M059J (cell line): ENCODE results near the gene GRIP1. TPM values are rescaled to one million over a fixed set of nuclear protein-coding genes. Genes with fewer than 3 reads are reported as not detected.
"Not testable (repeated sequence)": the region's sequence is repeated elsewhere in the genome, so short reads cannot be mapped to it uniquely, and the experiment has no call there.

Source experiments
- DNase-seq: peaks from one replicate; pipeline ENCODE4 v3.0.0-alpha.2; 2012; ENCODE audit warnings: low read depth
- total RNA-seq: library from RNA; depleted of rRNA; stranded (reverse); fragments of >200 nt; shearing (Covaris generic); gene quantifications from 2 replicates; pipeline ENCODE4 v1.2.3, GENCODE V29; 2014

GRIP1 gene
- total RNA-seq, 1 experiment from 2014 or later, result 2.9 TPM

DNA sequence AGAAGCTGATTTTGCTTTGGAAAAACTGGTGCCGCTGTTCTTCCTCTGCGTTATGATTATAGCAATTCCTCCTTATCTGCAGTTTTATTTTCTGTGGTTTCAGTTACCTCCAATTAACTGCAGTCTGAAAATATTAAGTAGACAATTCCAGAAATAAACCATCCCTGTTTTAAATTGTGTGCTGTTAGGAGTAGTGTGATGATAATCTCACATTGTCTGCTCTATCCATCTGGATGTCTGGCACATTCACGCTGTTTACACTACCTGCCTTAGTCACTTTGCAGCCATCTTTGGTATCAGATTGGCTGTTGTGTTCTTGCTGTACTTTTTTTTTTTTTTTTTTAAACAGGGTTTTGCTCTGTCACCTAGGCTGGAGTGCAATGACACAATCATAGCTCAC lies 141.0 kb downstream of the GRIP1 start:
- no peak for DNase-seq

DNA sequence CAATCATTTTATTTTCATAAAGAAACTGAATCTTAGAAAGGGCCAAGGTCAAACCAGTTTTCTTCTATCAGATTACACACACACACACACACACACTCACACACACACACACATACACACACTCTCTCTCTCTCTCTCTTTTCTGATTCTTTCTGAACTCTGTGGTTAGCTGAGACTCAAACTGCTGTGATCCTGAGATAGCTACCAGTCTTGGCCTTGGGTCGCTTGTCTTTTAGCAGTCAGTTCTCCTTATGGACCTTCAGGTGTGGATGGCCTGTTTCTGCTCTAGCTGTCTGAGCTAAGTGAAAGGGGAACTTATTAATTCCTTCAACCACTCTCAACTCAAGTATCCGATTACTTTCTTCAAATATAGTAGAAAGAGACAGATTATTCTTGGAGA lies 145.1 kb downstream of the GRIP1 start:
- no peak for DNase-seq

DNA sequence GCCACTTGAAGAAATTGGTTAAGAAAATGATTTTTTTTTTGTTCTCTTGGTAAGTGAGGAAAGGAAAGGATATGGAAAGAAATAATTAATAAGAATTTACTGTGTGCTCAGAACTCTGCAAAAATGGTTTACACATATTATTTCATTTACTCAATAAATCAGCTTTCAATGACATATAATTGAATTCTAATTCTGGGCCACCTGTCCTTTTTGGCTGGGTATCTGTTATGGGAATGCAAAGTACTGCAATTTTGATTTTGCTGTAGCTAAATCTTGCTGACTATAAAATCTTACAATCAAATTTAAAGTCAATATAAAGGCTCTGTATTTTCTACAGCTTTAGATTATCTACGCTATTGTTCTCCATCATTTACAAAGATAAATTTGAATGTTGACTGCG lies 147.1 kb downstream of the GRIP1 start:
- DNase-seq, result no peak

DNA sequence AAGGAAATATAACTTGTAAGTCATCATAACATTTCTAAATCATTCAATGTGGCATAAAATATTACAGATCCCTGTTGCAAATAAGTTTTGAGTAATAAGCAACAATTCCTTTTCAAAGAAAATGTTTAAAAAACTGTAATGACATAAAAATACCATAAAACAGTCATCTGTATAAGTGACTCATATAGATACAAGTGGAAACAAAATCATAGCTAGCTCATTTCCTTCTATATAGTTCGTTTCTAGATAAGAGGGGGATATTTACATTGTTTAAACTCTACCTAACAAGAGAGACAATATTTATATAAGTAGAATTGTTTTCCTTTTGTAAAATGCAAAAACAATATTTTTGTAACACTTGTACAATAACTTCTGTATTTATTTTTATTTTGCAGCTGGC lies 148.9 kb downstream of the GRIP1 start:
- no peak for DNase-seq

DNA sequence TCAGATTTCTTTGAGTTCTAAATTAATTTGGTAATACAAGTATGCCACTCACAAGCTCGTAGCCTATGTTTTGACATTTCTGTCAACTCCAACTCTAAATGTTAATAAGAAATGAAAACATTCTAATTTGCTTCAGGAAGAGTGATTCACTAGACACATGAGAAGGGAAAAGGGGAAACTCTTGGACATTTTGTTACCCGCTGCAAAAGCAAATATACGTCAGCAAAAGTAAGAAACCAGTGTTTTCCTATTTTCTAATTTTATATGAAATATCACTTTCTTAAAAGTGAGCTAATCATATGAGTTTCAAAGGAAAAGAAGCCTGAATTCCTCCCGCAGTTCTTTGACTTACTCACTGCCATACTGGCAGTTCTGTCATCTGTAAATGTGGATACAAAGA lies 162.3 kb downstream of the GRIP1 start:
- DNase-seq, result no peak

DNA sequence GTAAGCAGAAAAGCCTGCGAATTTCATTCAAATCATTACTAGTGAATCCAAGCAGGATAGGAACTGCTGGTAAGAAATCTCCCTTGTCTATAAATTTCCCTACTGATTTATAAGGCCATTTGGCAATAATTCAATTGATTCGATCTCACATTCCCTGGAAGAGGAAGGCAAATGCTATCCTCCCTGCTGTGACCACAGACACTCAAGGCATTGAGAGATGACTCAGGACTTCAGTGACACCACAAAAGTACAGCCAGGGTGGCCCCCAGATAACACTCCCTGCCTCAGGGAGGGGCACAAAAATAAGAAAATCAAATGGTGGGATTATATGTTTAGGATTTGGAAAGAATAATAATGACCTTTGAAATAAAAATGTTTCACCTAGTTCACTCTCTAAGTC lies 162.7 kb downstream of the GRIP1 start:
- DNase-seq, result peak; percentile 19

DNA sequence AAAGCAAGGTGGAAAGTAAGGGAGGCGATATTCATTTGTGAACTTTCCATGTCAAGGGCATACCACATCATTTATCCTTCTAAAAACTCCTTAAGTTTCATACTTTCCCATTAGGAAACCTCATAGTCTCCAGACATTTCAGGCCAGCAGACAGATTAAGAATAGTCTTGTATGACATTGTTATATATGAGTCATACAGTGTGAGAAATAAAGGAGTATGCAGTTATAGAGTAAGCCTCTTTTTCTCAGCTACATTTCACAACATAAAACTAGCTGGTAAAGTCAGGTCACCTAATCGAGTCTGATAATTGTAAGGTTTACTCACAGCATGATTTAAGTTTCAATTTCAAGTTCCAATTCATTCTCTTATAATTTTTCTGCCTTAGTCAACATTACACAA lies 164.3 kb downstream of the GRIP1 start:
- DNase-seq, result peak; percentile 21

DNA sequence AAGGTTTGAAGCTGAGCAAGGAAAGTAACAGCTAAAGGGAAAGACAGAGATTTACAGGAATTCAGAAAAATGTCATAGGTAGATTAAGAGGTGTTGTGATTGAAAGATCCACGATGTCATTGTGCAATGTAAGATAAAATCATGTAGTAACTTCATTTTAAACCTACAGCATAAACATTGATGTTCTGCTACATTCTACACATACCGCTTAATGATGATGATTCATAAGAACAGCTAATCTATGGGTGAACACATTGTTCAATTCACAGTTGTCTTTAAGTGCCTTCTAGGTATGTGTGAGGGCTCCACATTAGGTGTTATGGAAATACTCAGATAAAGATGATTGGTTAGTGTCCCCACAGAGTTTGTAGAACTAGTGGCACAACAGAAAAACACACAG lies 170.9 kb downstream of the GRIP1 start:
- no peak for DNase-seq

DNA sequence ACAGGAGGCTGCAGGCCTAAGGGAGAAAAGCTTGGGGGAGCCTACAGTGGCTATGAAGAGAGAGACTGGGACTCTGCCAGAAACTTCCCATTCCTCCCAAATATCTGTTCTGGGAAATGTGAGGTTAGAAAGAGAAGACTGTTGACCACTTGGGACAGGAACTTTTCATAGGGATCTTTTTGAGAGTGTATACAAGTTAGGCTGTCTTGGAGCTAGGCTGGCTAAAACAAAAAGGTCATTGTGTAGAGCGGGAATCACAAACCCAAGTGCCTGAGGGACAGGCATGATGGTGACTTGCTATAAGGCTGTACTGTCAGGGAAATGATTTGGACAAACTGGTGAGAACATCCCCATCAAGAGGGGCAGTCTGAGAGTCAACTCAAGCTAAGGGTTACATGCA lies 175.1 kb downstream of the GRIP1 start:
- DNase-seq, result no peak

DNA sequence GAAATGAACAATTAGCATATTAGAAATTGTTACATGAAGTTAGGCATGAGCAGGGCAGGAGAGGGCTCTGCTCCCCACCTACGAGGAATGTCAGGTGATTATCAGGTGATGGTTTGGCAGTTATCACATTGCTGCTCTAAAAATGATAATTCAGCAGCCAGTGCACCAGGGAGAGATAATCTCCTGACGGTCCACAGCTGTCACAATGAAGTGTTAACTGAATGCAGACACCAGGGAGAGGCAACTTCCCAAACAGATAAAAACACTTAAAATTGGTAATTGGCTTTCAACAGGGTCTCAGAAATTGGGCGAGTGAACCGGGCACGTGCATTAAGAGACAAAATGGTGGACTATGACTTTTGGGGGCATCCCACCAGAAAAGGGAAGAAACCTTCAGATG lies 176.0 kb downstream of the GRIP1 start:
- DNase-seq, result no peak

DNA sequence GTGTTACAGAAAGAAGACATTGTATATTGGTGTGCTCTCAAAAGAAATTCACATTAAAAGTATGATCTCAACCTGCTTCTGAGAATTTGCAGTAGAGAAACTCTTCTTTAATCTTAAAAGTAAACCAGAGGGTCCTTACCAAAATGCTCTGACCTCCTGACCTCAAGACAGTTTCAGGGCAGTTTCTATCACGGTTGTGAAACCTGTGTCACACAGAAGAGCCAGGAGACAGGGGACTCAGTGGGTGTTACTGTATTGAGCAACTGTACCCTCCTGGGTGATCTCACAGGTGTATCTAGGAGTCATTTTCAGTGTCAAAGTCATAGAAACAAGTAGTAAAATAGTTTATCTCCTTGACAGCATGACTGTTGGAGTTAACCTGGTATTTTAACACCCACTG lies 178.0 kb downstream of the GRIP1 start:
- no peak for DNase-seq

DNA sequence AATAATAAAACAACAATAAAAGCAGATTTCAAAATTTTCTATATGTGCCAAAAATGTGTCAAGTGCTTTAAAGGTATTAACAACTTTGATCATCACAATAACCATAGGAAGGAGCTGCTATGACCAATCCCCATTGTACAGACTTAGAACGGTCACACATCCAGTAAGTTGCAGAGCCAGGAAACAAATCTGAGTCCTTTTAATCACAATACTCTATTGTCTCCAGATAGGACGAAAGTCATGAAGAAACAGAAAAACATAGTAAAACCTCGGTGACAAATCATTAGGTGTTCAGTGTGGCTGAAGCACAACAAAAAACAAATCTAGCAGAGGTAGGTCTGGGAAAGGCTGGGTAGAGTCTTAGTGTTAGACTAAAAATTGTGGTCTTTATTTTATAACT lies 178.8 kb downstream of the GRIP1 start:
- no peak for DNase-seq

DNA sequence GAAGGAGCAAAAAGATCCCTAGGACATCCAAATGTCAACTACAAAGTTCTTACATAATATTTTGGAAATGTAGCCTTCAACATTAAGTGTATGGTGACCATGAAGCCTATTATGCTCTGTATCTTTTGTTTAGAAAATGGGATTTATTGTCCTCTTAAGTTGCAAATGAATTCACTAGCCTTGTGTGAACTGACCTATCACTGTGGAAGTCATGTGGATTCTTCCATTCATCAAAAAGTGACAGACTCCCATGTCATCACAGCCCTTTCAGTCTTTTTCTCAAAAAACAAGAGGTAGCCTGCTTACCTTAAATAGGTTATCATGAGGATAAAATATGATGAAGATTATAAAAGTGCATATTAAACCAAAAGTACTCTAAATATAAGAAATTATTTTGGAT lies 179.9 kb downstream of the GRIP1 start:
- no peak for DNase-seq

DNA sequence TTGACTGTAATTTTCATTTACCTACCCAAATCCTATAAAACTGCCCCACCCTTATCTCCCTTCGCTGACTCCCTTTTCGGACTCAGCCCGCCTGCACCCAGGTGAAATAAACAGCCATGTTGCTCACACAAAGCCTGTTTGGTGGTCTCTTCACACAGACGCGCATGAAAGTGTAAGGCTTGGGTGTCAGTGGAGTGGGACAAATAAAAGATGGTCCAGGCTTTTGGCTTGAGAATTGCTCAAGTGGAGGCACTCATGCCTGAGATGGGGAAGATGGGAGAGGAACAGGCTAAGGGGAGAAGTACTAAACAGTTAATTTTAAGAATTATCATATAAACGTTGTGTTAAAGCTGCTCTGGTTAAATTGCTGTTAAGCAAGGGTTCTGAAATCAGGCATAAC lies 180.8 kb downstream of the GRIP1 start:
- DNase-seq, result not testable (repeated sequence)

DNA sequence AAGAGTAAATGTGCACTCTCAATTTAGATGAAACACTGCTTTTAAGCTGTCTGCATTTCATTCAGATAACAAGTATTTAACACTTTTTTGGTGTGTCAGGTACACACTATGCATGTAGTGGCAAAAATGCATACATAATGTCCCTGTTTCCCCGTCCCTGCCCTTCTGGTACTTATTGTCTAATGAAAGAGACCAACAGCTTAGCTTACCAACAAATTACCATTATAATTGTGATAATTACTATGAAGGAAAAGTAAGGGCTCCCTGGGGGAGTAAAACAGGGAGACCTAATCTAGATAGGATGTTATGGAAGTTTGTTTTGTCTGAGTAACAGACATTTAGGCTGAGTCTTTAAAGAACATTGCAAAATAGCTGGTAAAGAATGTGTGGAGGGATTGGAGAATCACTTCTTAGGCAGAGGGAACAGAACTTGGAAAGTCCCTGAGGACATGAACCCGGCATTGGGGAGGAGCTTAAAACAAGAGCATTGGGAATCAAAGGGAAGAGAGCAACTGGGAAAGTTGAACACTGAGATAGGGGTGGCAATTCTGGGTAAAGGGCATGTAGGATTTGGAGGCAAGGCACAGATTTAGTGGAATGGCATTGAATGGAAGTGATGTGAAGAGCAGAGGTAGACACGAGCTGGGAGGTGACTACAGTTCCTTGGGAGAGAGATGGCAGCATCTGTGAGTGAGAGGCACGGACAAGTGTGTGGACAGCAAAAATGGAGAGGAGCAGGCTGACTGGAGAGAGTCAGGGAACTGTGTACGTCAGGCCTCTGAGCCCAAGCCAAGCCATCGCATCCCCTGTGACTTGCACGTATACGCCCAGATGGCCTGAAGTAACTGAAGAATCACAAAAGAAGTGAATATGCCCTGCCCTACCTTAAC lies 181.6 kb downstream of the GRIP1 start:
- no peak for DNase-seq

DNA sequence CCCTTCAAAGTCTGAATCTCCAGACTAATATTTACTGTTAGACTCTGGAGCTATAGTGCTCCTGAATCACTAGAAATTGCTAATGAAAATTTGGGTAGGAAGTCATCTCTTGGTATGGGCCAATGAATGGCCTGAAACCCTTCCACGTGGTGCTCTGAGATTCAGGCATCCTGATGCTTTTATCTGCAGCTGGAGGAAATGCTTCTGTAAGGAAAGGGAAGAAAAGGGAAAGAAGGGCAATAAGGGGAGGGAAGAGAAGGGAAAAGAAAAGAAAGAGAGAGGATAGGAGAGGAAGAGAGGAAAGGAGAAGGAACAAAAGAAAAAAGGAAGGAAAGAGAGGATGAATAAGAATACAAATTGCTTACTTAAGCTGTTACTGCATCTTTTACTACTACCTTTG lies 182.3 kb downstream of the GRIP1 start:
- no peak for DNase-seq

DNA sequence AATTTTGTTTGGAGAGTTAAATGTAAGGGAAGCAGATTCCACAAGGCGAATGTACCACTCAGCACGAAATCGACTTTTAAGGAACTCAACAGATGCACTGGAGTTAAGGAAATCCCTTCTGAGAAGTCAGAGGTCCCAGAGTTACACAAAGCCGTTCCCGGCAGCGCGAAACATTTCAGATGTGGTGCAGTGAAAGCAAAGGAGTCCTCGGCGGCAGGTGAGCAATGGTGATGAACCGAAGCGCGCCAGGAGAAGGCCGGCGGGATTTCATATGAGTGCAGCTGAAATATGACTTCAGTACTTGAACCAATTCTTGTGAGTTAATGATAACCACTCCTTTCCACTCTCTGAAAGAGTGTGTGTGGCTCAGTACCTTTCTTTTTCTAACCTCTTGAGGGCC lies 183.2 kb downstream of the GRIP1 start:
- no peak for DNase-seq

DNA sequence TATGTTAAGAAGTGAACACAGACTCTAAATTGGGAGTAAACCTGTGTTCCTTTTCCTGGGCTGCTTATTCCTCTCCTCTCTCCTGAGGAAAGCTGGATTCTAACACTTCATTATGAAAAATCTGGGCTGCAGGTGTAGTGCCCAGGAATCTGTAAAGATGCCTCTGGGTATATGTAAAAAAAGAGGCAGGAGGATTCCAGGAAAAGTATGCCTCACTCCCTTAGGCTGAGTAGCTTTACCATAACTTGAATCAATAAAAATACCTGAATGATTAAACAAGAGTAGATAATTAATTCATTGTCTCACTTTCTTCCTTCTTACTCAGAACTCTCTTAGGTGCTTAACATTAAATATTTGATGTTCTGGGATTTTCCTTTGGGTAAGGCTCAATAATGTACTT lies 185.1 kb downstream of the GRIP1 start:
- DNase-seq, result no peak

DNA sequence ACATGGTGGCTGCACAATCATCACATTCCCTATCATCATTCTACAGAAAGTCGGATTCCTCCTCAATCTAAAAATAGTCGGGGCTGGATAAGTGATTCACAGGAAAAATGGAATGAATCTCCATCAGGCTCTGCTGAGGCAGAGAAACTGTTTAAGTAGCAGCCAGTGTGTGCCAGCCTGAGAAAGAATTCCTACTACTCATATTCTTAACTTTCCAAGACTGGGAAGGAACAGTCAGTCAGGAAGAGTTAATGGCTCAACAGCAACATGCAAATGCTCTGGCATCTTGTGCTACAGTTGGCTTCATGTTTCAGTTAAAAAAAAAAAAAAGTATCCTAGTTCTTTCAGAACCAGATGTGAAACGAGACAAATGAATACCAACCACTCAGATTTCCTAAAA lies 187.0 kb downstream of the GRIP1 start:
- no peak for DNase-seq

DNA sequence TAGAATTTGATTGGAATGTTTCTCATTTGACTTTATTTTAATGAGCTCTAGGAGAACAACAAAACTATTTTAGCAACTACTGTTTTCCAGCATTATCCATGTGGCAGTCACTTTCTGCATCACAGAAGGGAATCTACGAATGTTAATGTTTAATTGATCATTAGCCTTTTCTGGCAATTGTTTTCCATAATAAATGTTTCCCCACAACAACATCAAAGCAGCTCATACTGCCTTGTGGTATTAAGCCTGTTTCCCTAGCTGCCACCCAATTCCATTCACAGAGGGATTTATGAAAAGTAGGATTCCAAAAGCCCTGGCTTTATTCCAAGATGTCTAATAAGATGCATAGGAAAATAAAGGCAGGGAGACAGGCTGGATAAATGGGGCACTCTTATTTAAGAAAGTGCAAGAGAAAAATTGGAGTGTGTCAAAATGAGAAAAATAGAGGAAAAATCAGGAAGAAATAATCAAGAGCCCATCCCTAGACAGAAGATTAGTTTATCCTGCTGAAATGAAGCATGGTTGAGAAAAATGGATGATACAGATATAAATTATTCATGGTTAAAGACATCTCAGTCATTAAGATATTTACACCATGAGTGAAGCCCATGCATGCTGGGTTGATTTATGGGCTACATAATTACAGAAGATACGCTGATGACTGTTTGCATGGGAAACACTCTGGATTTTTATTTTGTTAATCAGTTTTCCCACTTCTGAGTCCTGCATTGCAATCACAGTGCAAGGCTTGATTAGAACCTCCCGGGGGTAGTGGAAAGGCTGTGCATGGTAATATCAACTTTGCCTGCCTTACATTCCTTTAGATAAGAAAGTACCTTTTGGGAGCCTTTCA lies 196.3 kb downstream of the GRIP1 start:
- DNase-seq, result no peak

DNA sequence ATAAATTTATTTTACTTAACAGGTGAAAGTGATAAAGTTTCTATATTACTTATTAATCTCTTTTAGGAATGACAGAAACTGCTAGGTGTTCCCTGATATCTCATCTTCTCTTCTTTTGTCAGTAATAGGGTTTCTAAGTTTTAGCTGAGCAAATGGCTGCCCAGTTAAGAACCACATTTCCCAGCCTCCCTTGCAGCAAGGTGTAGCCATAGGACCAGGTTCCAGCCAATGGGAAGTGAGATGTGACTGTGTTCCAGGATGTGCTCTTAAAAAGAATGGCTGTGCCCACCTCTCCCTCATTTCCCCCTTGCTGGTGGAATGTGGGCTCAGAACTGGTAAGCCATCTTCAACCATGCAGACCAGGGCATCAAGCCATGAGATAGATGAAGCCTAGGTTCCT lies 210.9 kb downstream of the GRIP1 start:
- peak; percentile 7 for DNase-seq

DNA sequence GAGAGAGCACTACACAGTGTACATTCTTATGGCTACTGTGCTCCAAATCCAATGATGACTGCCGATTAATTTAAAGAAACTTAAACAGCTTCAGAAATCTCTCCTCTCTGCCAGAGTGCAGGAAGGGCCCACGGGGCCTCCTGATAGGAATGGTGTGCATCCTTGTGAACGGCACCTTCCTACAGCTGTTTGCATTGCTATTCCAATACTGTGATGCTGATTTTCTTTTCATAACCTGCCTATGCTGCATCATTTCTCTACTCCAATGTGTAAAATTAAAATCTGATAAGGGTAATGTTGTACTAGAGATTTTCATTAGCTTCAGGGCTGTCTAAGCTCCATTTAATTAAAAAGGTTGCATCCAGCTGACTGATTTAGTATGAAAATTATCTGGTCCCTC lies 217.5 kb downstream of the GRIP1 start:
- no peak for DNase-seq

DNA sequence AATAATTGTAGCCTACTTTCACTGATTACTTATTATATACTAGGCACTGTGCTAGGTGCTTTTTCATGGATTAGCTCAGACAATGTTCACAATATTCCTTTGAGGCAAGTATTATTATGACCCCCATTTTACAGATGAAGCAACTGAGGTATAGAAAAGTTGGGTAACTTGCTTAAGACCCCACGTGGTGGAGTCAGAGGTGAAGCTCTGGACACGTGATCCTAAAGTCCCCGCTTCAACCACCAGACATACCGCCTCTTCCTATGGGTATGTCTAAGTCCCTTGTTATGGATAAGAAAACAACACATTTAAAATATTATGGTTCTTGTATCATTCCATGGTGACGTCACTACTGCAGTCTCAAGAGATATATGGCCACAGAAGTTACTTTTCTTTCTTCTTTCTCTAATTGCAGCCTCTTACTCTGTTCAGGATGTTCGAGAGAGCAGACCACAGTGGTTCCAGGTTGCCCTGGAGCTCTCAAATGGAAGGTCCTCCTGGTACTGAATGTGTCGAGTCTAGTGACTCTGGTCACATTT lies 218.9 kb downstream of the GRIP1 start:
- no peak for DNase-seq
